GM18519 (cell line): Measurements from ENCODE around the gene TMEM258.

Experiments
- ATAC-seq: cut with Tn5 transposase; IDR thresholded peaks from one replicate; pipeline ENCODE4 v1.9.1; 2021; ENCODE audit warnings: mild to moderate bottlenecking, moderate library complexity; ENCODE audit not compliant: unreplicated experiment, low FRiP score

The TMEM258 gene

DNA sequence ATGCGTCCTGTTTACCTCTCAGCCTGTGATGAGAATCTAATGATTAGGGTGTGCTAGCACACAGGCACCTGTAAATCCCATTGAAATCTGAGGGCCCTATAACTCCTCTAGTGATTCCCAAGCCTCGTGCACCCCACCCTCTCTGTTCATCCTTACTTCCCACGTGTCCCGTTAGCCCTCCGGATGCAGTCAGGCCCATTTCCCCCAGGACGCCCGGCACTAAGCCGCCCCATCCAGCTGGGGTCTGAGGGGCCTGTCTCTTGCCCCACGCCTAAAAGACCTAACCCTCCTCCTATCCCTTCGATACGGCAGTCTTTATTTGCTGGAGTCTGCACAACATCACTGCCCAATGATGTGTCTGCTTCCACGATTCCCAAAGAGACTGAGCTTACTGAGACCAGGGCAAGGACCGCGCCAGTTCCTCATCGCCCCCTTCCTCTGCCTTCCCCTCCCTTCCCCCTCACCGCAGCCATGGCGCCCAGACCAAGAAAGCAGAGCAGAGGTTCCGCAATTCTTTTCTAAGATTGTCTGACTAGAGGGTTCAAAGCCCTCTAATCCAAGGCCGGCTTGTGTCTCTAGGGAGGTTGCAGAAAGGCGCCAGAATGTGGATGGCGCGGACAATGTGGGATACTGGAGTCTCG is 34.7 kb upstream of the TMEM258 start:
- ATAC-seq = no peak

DNA sequence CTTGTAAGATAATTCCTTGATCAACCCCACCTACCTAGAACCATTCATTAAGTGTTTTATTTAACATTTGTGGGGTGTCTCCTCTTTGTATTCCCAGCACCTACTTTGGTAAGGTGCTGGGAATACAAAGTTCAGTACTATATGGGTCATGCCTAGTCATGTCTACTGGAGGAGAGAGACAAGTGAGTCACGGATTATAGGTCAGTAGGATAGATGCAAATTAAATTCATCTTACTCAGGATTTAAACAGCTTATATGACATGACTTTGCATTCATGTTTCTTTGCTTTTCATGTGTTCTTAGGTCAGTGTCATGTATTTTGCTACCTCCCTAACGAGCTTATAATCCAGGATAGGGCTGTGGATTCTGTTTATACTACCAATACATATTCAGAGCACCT is 27.8 kb upstream of the TMEM258 start:
- no peak for ATAC-seq

DNA sequence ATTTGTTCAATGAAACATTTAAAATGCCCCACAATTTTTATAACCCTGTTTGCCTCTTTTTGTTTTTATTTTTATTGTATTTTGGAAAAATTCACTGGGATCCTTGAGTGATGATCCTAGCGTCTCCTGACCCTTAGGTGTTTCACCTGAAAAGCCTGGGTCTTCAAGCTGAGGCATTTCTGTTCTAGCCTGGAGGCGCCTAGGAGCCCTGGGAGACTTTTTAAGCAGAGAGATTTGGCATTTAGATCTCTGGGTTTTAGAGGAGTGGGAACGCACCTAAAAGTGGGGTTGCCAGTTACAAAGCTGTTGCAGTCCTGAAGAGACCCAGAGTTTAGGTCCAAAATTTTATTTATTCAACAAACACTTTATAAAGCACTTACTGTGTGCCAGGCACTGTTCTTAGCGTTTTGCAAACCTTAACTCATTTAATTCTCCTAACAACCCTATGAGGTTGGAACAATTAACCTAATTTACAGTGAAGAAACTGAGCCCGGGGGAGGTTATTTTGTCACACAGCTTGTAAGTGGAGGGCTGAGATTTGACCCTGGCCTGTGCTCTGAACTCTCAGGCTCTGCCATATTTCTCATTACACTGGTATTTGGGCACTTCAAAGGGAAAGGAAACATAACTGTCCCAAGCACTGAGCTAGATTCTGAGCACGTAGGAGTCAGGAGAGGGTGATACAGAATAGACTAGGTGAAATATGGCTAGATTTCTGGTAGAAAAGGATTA is 25.2 kb upstream of the TMEM258 start:
- ATAC-seq = no peak

DNA sequence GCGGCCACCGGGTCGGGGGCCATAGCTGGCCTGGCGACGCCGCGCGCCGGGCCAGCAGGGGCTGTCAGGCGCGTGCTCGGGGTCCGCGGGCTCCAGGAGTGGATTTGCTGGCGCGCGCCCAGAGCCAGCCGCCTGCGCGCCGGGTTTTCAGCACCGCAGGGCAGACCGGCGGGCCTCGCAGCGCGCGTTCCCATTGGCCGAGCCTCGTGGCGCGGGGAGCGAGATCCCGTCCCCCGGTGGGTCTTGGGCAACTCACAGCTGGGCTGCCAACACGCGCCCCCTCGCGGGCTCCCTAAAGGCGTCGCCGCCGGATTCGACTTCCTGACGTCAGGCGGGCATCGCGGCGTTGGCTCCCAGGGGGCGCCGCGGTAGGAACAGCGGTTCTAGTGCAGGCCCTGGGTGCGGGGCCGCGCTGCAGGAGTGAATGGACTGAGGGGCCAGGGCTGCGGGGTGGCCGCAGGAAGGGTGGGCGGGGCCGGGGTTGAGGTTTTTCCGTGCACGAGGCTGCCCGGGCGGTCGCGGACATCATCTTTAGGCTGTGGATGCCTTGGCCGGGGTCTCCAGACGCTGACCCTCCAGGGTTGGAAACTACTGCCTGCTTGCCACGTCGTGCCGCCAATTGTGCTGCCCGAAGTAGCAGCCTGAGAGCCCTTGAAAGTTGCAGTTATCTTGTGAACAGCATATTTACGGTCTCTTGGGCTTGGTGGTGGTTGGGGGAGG is 24.5 kb upstream of the TMEM258 start, which contains the start of gene FADS1:
TSS of gene FADS1 (minus strand) at position 268 of the 720 bp plus-strand sequence. CDS start at position 194, 74 bp downstream.
- ATAC-seq = peak; percentile 41

DNA sequence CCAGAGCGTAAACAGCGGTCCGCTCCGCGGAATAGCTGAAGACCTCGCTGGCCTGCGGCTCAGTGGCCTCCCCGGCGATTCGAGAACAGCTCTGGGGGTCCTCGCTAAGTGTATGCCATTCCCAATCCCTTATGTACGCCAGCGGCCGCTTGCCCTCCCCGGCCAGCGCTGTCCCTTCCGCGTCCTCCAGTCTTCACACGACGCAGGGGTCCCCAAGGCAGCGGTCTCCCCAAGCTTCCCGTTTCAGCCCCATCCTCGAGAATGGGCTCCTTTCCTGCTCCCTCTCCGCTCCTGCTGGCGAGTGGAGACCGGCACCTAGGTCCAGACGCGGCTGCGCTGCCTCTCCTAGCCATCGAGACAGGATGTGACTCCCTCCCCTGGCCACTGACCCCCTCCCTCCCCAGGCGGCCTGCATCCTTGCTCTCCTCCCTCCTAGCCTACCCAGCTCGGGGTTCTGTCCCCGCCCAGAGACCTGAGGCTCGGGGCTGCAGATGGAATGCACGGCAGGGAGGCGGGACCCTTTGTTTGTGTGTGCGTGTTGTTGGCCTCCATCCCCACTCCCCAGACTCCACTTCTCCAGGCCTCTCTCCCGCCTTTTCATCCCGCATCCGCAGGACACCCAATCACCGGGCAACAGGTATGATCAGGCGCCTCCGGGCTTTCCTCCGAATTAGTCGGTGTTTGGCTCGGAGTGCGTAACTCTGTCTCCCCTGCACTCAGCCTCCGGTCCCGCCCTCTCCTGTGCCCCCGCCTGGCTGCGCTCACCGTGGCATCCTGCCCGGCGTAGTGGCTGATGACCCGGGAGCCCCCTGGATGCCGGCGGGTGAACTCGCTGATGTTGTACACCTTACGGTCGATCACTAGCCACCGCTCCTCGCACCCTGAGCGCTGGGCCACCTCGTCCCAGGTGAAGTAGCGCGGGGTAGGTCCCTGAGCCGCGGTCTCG is 23.7 kb upstream of the TMEM258 start:
- ATAC-seq = peak; percentile 5

DNA sequence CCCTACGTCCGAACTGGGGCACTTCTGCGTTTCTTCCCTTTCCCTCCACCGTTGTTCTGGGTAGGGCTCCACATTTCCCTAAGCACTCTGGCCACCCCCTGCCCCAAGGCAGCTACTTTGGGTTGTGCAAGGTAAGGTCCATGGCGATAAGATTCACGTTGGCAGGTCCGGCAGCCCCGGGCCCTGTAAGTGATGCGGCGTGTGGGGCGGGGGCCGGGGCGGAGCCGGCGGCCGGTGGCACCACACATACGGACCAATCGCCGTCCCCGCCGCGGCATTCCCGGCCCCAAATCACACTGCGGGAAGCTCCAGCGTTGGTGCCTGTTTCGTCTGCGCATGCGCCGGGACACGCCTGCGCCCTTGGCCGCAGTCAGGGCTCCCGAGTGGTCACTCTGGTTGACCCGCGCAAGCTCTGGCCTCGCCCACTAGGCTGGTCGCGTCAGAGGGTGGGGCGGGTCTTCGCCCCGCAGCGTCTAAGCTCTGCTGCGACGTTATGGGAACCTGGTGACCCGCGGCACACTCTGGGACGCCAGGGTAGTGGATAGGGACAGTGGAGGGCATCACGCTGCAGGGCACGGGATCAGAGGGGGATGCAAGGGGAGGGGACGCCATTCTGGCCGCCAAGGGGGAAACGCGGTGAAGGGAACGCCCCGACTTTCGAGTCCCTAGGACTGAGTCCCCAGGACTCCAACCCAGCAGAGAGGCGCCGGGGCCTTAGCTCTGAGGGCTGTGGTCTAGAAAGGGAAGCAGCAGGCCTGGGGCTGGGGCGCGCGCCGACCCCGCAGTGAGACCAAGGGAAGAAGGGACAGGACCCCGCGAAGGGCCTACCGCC is 22.8 kb upstream of the TMEM258 start:
- ATAC-seq = no peak

DNA sequence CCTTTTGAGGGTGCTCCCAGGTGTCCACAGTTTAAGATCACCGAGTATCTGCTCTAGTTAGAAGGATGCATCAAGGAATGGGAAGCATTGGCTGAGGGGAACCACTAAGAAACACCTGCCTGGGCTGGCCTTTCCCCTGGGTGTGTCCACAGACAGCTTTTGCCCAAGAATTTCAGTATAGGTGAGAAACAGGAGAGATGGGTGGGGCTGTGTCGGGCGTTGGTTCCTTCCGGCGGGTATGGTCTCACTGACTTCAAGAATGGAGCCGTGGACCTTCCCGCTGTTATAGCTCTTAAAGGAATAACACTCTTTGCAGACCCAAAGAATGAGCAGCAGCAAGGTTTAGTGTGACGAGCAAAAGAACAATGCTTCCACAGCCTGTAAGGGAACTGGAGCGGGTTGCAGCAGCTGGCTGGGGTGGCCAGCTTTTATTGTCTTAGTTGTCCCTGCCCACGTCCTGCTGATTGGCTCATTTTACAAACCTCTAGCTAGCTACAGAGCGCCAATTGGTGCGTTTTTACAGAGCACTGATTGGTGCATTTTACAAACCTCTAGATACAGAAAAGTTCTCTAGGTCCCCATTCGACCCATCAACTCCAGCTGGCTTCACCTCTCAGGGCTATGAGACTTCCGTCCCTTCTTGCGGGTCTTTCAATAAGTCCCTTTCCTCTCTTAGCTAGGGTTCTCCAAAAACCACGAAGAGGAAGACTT is 22.0 kb upstream of the TMEM258 start:
- ATAC-seq = no peak

DNA sequence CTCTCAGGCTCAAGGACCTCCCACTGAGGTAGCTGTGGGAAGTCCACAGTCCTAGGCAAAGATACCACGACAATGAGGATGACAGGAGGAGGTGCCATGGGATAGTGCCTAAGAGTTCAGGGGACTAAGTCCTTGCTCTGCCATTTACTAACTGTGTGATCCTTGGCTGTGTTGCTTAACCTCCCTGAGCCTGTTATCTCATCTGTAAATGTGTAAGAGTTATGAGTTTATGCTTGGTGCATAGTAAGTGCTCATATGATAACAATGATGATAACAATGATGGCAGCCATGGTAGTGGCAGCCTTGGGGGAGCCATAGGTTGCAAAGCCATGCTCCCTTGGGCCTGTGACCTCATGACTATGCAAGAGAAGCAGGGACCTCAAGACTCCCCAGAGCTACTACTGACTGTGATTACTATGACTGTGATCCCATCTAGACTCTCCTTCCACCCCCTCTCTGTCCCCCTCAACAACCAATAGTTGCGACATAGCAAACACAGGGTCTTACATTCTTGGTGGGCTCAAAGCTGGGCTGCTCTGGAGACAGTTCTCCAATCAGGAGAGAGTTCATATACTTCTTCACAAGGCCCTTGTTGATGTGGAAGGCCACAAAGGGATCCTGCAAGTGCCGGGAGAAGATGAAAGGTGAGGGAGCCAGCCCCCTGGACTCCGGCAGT is 20.5 kb upstream of the TMEM258 start:
- ATAC-seq = no peak

DNA sequence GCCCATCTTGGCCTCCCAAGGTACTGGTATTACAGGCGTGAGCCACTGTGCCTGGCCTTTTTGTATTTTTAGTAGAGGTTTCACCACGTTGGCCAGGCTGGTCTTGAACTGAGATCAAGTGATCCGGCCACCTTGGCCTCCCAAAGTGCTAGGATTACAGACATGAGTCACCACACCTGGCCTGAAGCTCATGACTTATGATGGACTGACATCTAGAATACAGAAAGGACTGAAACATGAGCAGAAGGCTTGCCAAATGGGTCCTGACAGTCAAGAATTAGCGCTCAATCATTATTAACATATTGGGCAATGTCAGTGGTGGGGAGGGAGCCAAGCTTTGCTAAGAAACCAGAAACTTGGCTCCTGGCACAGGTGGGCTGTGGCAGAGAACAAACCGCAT is 19.4 kb upstream of the TMEM258 start:
- ATAC-seq = no peak

DNA sequence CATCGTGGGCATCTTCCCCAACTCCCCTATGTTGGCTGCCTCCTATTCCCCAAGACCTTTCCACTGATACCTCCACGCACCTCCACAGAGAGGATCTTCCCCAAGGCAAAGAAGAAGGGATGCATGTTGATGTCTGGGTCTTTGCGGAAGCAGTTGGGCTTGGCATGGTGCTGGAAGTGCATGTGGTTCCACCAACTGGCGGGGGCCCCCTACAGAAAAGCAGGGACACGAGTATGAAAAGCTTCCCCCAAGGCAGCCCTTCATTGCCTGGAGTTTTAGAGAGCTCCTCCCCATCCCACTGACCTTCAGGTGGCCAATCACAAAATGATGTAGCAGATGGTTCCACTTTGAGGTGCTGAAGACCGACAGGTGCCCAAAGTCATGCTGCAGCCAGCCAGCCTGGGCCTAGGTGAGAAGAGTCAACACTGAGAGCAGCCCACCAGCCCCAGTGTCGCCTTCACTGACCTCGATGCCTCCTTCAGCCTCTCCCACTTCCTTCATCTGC is 18.3 kb upstream of the TMEM258 start:
- ATAC-seq = no peak

DNA sequence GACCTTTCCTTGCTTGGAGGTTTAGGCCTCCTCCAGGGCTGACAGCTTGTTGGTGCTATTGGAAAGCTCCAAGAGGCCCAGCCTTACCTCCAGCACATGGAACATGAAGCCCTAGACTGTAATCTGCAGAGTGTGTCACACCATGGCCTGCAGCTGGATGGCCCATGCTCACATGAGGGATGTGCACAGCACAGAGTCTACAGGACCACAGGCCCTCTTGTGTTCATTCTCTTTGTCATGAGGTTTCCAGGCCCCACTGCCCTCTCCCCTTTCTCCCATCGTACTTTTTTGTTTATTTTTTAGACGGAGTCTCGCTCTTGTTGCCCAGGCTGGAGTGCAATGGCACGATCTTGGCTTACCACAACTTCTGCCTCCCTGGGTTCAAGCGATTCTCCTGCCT is 14.4 kb upstream of the TMEM258 start:
- no peak for ATAC-seq

DNA sequence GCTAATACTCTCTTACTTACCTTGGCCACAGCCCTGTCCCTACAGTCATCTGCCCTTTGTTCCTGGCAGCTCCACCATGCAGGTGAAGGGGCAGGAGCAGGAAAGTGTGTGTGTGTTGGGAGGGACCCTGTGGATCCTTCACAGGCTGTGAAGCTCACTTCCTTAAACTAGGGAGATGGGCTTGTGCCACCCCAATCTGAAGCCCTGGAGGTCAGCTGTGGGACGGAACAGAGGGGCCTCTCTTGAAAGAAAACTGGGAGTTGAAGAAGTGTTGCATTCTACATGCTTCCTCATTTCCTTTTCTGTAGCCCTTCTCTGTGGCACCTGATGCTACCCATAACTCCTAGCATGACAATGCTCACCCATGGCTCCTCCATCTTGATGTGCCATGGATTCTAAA is 12.7 kb upstream of the TMEM258 start:
- ATAC-seq = no peak

DNA sequence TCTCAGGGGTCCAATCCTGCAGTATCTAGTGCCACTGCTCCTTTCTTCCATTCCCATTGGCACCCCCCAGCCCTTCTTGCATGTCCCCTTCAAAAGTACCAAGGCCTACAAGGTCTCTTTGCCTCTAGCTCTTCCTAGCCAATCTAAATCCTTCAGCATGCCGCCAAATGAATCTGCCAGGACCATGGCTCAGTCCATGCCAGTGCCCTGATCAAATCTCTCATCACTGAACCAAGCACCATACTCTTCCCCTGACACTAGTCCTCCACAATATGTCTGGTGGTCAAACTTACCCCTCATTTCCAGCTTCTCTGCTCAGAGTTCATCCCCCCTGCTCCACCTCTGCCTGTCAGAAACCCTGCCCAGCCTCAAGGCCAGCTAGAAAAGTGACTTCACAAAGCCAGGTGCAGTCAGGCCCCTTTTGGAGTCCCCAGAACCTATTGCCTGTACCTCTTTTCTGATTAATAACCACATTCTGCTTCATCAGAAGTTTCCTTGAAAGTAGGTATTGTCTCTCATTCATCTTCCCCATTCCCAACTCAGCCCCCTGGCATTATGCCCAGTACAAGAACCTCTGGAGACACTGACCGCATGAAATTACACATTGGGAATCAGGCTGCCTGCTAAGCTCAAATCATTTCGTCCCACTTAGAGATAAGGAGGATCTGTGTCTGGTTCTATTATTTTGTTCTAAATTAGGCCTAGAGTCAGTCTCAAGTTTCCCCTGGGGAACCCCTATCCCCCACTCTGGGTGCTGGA is 11.7 kb upstream of the TMEM258 start:
- ATAC-seq = no peak

DNA sequence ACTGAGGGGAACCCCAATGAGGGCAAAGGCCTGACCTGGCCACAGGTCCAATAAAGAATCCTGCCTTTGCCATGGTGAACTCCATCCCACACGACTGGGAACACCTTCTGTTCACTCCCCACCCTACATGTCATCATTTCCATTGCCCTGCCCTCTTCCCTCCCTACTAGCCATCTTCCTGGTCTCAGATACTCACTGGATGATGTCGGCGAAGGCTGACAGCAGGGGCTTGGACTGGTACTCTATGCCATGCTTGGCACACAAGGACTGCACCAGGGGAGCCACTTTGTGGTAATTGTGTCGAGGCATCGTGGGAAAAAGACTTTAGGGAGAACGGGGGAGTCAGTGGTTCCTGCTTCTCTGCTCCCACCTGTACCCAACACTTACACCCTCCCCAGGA is 10.2 kb upstream of the TMEM258 start:
- no peak for ATAC-seq

DNA sequence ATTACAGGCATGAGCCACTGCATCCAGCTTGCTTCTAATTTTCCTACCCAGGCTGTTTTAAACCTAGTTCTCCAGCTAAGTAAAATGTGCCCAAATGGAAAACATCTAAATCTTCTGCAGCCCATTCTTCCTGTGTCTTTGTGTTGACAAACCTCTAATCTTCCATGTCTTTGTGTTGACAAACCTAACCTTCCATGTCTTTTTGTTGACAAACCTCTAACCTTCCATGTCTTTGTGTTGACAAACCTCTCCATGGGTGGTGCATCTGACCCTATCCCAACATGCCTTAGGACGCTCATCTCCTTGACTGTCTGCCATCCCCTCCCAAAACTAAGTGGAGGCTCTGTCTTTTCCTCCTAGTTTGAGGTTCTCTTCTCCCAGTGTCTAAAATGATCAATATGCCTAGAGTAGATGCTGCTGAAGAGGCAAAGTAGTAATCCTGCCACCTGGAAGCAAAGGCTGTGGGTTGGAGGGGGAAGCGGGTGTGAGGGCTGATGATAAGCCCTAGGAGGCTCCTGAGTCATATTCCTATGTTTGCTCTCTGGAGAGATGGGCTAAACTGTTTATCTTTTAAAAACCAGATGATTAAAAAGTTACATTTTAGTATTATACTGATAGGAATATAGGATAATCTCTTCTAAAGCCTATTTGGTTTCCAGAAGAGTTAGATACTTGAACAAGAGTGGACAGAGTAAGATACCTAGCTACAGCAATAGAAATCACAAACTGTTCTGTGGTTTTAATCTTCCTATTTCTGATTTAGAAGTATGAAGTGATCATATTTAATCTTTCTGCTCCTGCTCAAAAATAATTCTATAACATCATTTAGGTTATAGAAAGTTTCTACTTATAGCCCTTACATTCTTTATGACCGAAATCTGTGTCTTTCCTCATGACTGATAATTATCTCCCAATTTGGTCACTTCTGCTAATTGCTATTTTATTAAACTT is 8.2 kb upstream of the TMEM258 start:
- no peak for ATAC-seq

DNA sequence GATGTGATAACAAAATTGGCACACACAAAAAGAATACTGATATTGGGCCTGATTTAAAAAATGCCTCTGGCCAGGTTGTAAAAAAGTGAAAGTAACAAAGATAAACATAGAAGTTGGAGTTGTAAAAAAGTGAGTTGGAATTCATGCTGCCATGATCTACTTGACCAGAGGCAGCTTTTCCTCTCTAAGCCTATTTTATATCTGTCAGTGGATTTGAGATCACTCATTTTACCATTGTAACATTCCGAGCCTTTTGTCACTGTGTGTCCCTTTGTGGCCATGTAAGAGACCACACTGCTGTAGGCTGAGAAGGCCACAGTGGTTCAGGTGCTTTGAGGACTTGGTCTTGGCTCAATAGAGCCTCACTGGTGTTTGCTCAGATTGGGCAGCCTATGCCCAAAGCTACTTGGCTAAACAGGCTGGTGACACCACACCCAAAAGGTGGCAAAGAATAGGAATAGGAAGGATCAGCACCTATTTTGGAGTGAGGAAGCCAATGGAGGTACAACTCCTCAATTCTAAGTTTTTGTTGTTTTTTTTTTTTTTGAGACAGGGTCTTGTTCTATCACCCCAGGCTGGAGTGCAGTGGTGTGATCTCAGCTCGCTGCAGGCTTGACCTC is 7.4 kb upstream of the TMEM258 start:
- no peak for ATAC-seq
